Measurements from ENCODE around the gene RBFOX2. TPM values are rescaled to one million over a fixed set of nuclear protein-coding genes. Genes with fewer than 3 reads are reported as not detected.

RBFOX2 gene
- total RNA-seq, 1 donor: 187 TPM

DNA sequence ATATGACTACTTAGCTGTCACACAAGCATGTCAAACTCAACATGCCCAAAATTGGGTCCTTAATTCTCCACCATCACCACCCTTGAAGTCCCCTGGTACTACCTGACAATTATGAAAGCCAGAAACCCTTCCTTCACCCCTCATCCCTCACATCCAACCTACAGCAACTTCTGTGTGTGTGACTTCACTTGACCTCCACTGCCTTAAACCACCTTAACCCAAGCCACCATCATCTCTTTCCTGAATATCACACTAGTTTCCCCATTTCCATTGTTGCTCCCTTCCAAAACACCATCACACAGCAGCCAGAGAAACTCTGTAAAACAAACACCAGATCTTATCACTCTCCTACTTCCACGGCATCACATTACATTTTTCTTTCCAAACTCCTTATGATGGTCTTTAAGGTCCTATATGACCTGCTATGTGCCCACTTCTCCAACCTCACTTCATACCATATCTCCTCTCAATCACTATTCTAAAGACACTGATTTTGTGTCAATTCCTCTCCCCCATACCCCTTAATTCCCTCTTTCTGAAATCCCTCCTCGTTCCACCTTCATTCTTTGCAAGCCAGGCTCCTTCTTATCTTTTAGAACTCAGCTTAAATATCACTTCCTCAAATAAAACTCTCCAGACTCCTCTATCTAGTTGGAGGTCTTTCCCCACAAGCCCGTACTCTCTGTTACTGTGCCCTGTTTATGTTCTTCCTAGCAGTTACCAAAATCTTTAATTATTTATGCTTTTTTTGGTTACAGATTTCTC lies 124.9 kb downstream of the RBFOX2 start:
- H3K4me3 ChIP-seq (ENCODE audit: low read depth, low read length): no peak overlapping the region
- no peak for TF ChIP-seq CTCF (IDR thresholded peaks at IDR 0.05; ENCODE audit: insufficient read depth, low read length)
- DNase-seq (ENCODE audit: low read depth): no peak

- no peak overlapping the region for H3K4me3 ChIP-seq (ENCODE audit: low read depth, low read length)
- DNase-seq (ENCODE audit: low read depth): peak; percentile 54
- no peak for TF ChIP-seq CTCF (IDR thresholded peaks at IDR 0.05; ENCODE audit: insufficient read depth, low read length)
These were observed 128.0 kb downstream of the RBFOX2 start for GRCh38 chr22:35900483-35901168.

DNA sequence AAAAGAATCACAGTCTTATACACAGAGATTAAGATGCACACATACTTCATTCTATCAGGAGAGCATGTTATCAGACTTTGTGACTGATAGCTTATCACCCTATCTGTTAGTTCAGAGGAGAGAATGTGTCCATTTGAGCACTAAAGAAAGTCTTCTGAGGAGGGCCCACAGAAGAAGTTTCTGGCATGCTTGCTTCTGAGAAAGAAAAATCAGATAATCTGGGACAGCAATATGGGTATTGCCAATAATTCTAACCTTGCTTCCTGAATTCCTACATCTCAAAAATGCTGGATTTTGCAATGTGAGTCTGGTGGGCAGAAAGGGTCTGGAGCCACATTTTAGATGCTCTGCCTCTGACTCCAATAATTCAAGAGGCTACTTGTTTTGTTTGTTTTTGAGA lies 128.9 kb downstream of the RBFOX2 start:
- no peak overlapping the region for H3K4me3 ChIP-seq (ENCODE audit: low read depth, low read length)
- no peak for TF ChIP-seq CTCF (IDR thresholded peaks at IDR 0.05; ENCODE audit: insufficient read depth, low read length)
- DNase-seq (ENCODE audit: low read depth): peak; percentile 32

- DNase-seq (ENCODE audit: low read depth): no peak
- no peak for TF ChIP-seq CTCF (IDR thresholded peaks at IDR 0.05; ENCODE audit: insufficient read depth, low read length)
- no peak overlapping the region for H3K4me3 ChIP-seq (ENCODE audit: low read depth, low read length)
These were observed 132.4 kb downstream of the RBFOX2 start for GRCh38 chr22:35896111-35896705.

DNA sequence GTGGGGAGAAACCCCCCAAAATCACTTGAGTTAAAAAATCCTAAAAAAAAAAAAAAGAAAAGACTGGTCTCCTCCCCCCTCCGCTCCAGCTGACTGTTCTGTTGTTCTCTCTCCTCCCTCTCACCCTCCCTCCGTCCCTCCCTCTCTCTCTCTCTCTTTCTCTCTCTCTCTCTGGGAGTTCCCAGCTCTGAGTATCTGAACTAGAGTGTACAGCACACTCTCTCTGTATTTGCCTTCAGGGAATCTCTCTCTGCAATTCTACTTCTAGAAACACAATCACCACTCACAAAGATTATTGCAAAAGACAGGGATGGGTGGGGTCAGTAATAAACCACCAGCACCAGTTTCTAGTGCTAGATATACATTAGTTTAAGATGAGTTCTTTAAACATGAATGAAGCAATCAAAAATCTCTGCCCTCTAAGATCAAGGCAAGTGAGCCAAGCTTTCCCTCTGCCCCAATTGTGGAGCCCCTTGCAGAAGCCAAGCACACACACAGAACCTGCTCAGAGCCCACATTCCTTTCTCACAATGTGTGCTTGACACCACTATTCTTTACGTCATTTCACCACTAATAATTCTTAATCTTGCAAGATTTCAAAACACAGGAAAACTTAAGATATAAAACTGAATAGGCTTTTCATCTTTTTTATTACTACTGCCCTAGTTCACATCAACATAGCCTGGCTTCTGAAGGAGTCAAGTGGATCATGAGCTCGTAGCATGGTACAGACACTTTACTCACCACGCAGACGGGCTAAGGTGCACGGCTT lies 133.5 kb downstream of the RBFOX2 start:
- no peak for TF ChIP-seq CTCF (IDR thresholded peaks at IDR 0.05; ENCODE audit: insufficient read depth, low read length)
- peak overlapping the region; percentile 50 for H3K4me3 ChIP-seq (ENCODE audit: low read depth, low read length)
- peak; percentile 91 for DNase-seq (ENCODE audit: low read depth)

GRCh38 chr22:35894464-35894878 lies 134.2 kb downstream of the RBFOX2 start:
- DNase-seq (ENCODE audit: low read depth): no peak
- TF ChIP-seq CTCF (IDR thresholded peaks at IDR 0.05; ENCODE audit: insufficient read depth, low read length): peak; percentile 2
- H3K4me3 ChIP-seq (ENCODE audit: low read depth, low read length): peak overlapping the region; percentile 50
